ENCODE data around the gene WFDC5.

The WFDC5 gene

DNA sequence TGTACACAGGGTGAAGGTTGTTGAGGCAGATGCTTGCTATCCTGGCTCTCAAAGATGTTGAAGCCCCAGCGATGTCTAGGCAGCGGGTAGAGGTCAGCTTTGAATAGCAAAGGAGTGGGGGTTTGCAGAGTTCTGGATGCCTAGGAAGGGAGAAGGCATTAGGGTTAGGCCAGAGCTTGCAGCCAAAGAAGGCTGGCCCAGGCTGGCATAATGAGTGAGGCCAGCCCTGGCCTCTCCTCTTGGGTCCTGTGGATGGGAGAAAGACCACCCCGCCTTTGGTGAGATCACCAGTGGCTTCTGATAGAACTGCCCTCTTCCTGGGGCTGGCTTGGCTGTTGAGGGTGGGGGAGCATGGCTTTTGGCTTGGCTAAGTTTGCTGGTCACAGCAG lies 406 bp upstream of the WFDC5 start (continued):
- no peak for TF ChIP-seq SALL2 (tag by site-specific recombination; IDR thresholded peaks at IDR 0.05; ENCODE audit: borderline replicate concordance)
- no peak for TF ChIP-seq HOXA7 (CRISPR knock-in tag; IDR thresholded peaks at IDR 0.05; ENCODE audit: borderline replicate concordance)
- no peak for TF ChIP-seq ZNF335 (tag by site-specific recombination; conservative IDR thresholded peaks at IDR 0.05)
- TF ChIP-seq ZNF174 (tag by site-specific recombination; IDR thresholded peaks at IDR 0.05), result no peak
- TF ChIP-seq ZNF792 (tag by site-specific recombination; IDR thresholded peaks at IDR 0.05), result no peak
- TF ChIP-seq, protein P1, sequence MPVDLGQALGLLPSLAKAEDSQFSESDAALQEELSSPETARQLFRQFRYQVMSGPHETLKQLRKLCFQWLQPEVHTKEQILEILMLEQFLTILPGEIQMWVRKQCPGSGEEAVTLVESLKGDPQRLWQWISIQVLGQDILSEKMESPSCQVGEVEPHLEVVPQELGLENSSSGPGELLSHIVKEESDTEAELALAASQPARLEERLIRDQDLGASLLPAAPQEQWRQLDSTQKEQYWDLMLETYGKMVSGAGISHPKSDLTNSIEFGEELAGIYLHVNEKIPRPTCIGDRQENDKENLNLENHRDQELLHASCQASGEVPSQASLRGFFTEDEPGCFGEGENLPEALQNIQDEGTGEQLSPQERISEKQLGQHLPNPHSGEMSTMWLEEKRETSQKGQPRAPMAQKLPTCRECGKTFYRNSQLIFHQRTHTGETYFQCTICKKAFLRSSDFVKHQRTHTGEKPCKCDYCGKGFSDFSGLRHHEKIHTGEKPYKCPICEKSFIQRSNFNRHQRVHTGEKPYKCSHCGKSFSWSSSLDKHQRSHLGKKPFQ (tag by site-specific recombination; IDR thresholded peaks at IDR 0.05), result no peak
- TF ChIP-seq, protein P2, sequence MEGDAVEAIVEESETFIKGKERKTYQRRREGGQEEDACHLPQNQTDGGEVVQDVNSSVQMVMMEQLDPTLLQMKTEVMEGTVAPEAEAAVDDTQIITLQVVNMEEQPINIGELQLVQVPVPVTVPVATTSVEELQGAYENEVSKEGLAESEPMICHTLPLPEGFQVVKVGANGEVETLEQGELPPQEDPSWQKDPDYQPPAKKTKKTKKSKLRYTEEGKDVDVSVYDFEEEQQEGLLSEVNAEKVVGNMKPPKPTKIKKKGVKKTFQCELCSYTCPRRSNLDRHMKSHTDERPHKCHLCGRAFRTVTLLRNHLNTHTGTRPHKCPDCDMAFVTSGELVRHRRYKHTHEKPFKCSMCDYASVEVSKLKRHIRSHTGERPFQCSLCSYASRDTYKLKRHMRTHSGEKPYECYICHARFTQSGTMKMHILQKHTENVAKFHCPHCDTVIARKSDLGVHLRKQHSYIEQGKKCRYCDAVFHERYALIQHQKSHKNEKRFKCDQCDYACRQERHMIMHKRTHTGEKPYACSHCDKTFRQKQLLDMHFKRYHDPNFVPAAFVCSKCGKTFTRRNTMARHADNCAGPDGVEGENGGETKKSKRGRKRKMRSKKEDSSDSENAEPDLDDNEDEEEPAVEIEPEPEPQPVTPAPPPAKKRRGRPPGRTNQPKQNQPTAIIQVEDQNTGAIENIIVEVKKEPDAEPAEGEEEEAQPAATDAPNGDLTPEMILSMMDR (tag by site-specific recombination; IDR thresholded peaks at IDR 0.05), result no peak
- TF ChIP-seq ZNF571 (tag by site-specific recombination; IDR thresholded peaks at IDR 0.05), result no peak
- no peak for TF ChIP-seq BCL11A (tag by site-specific recombination; IDR thresholded peaks at IDR 0.05; ENCODE audit: low read depth)
- TF ChIP-seq, protein P3, sequence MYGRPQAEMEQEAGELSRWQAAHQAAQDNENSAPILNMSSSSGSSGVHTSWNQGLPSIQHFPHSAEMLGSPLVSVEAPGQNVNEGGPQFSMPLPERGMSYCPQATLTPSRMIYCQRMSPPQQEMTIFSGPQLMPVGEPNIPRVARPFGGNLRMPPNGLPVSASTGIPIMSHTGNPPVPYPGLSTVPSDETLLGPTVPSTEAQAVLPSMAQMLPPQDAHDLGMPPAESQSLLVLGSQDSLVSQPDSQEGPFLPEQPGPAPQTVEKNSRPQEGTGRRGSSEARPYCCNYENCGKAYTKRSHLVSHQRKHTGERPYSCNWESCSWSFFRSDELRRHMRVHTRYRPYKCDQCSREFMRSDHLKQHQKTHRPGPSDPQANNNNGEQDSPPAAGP (tag by site-specific recombination; IDR thresholded peaks at IDR 0.05), result no peak
- no peak for TF ChIP-seq ZNF514 (tag by site-specific recombination; IDR thresholded peaks at IDR 0.05)
- TF ChIP-seq ZNF473 (tag by site-specific recombination; IDR thresholded peaks at IDR 0.05), result no peak

DNA sequence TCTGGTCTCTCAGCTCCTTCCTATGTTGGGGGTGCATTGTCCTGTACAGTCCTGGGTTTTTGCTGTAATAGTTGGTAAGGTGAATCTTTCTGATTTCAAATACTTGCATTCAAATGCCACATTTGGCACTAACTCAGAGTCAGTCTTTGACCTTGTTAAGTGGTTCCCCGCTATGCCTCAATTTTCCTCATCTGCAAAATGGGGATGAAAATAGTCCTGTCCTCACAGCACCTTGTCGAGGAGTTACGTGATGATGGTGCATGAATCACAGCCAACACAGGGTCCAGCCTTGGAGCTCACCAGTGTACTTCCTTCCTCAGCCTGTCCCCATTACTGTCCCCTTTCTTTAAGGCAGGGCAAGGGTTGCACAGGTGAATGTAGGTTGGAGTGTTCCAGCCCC lies 1.1 kb downstream of the WFDC5 start:
- POLR2A ChIA-PET, result no interaction called here
- TF ChIP-seq, protein P4, sequence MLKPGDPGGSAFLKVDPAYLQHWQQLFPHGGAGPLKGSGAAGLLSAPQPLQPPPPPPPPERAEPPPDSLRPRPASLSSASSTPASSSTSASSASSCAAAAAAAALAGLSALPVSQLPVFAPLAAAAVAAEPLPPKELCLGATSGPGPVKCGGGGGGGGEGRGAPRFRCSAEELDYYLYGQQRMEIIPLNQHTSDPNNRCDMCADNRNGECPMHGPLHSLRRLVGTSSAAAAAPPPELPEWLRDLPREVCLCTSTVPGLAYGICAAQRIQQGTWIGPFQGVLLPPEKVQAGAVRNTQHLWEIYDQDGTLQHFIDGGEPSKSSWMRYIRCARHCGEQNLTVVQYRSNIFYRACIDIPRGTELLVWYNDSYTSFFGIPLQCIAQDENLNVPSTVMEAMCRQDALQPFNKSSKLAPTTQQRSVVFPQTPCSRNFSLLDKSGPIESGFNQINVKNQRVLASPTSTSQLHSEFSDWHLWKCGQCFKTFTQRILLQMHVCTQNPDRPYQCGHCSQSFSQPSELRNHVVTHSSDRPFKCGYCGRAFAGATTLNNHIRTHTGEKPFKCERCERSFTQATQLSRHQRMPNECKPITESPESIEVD (tag by site-specific recombination; IDR thresholded peaks at IDR 0.05), result no peak
- TF ChIP-seq, protein P5, sequence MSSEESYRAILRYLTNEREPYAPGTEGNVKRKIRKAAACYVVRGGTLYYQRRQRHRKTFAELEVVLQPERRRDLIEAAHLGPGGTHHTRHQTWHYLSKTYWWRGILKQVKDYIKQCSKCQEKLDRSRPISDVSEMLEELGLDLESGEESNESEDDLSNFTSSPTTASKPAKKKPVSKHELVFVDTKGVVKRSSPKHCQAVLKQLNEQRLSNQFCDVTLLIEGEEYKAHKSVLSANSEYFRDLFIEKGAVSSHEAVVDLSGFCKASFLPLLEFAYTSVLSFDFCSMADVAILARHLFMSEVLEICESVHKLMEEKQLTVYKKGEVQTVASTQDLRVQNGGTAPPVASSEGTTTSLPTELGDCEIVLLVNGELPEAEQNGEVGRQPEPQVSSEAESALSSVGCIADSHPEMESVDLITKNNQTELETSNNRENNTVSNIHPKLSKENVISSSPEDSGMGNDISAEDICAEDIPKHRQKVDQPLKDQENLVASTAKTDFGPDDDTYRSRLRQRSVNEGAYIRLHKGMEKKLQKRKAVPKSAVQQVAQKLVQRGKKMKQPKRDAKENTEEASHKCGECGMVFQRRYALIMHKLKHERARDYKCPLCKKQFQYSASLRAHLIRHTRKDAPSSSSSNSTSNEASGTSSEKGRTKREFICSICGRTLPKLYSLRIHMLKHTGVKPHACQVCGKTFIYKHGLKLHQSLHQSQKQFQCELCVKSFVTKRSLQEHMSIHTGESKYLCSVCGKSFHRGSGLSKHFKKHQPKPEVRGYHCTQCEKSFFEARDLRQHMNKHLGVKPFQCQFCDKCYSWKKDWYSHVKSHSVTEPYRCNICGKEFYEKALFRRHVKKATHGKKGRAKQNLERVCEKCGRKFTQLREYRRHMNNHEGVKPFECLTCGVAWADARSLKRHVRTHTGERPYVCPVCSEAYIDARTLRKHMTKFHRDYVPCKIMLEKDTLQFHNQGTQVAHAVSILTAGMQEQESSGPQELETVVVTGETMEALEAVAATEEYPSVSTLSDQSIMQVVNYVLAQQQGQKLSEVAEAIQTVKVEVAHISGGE (tag by site-specific recombination; conservative IDR thresholded peaks at IDR 0.05; ENCODE audit: low read depth), result no peak
- no peak for TF ChIP-seq ZNF621 (tag by site-specific recombination; IDR thresholded peaks at IDR 0.05)
- Histone ChIP-seq H3K36me3 (ENCODE audit: control insufficient read depth in 2 of 2, insufficient read depth in 1 of 2, low read length in 2 of 2) (no peaks in the 10 kb centered on the region), H3K4me1 (ENCODE audit: control insufficient read depth, insufficient read depth, low read length) (no peaks in the 10 kb centered on the region), H3K4me3 (ENCODE audit: low read depth, low read length) (no peak overlapping the region), H3K9me3 (ENCODE audit: control insufficient read depth, insufficient read depth, low read depth, low read length) (no peaks in the 10 kb centered on the region), H3K27ac (ENCODE audit: extremely low read depth, low read depth, low read length) (no peak overlapping the region)
- CTCF ChIA-PET, result interaction anchor here (0.5 to 6.3 kb wide), 6 partner anchors 18 to 300 kb away, joined by 4 to 44 read pairs (median 21); no protein-coding TSS in a partner anchor
